ENCODE measurements around the gene LRRC52. TPM values are rescaled to one million over a fixed set of nuclear protein-coding genes. Genes with fewer than 3 reads are reported as not detected.

Gene LRRC52
- total and polyA plus RNA-seq, 8 donors: not detected

DNA sequence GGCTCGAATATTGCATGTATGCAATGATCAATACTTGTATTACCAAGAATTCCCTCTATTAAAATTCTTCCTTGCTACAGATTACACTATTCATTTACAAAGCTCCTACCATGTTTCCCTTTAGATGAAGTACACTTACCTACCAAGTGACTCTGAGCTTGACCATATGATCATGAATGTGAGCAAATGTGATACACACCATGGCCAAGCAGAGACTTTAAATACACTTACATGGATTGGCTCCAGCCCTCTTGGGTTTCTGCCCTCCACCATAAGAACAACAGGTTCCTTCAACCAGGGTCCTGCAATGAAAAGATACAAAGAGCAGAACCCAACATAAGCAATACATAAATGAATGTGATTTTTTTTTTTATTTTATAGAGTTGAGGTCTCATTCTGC, 30.0 kb downstream of the LRRC52 start:
- Histone ChIP-seq H3K4me1 (peaks cover 0 to 7% (median 0%) of the 10 kb centered on the region in 4 donors), H3K27me3 (no peaks in the 10 kb centered on the region), H3K9me3 (no peaks in the 10 kb centered on the region), H3K4me3 (no peak overlapping the region), H3K36me3 (no peaks in the 10 kb centered on the region), H3K27ac (no peak overlapping the region)
- intact Hi-C loops (cut with DNase I; ENCODE audit: low total_unique reads): no loop called here
- DNase-seq: no peak
- no peak for TF ChIP-seq POLR2AphosphoS5 (IDR thresholded peaks at IDR 0.05)
- no peak for TF ChIP-seq POLR2A (IDR thresholded peaks at IDR 0.05)
- TF ChIP-seq, protein P1, sequence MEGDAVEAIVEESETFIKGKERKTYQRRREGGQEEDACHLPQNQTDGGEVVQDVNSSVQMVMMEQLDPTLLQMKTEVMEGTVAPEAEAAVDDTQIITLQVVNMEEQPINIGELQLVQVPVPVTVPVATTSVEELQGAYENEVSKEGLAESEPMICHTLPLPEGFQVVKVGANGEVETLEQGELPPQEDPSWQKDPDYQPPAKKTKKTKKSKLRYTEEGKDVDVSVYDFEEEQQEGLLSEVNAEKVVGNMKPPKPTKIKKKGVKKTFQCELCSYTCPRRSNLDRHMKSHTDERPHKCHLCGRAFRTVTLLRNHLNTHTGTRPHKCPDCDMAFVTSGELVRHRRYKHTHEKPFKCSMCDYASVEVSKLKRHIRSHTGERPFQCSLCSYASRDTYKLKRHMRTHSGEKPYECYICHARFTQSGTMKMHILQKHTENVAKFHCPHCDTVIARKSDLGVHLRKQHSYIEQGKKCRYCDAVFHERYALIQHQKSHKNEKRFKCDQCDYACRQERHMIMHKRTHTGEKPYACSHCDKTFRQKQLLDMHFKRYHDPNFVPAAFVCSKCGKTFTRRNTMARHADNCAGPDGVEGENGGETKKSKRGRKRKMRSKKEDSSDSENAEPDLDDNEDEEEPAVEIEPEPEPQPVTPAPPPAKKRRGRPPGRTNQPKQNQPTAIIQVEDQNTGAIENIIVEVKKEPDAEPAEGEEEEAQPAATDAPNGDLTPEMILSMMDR (IDR thresholded peaks at IDR 0.05): no peak
- no peak for TF ChIP-seq EP300 (IDR thresholded peaks at IDR 0.05)
- 90 to 100% (median 97%) methylated on average over 1 of the region's 1 CpG for WGBS, 5 donors

DNA sequence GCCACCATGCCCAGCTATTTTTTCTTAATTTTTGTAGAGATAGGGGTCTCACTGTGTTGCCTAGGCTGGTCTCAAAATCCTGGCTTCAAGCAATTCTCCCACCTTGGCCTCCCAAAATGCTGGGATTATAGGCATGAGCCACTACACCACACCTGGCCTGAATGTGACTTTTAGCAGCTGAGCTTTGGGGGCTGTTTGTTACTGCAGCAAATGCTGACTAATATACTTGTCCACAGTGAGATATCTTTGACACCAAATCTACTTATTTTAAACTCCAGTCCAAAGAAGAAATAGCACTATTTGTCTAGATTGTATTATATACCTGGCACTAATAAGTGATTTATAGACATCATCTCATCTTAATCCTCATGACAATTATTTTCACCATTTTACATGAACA, 30.5 kb downstream of the LRRC52 start:
- Histone ChIP-seq H3K9me3 (no peaks in the 10 kb centered on the region), H3K27me3 (no peaks in the 10 kb centered on the region), H3K4me3 (no peak overlapping the region), H3K4me1 (peaks cover 0 to 7% (median 0%) of the 10 kb centered on the region in 4 donors), H3K27ac (no peak overlapping the region), H3K36me3 (no peaks in the 10 kb centered on the region)
- DNase-seq: no peak
- intact Hi-C loops (cut with DNase I; ENCODE audit: low total_unique reads): no loop called here
- TF ChIP-seq POLR2A (IDR thresholded peaks at IDR 0.05) (no peak), POLR2AphosphoS5 (IDR thresholded peaks at IDR 0.05) (no peak), EP300 (IDR thresholded peaks at IDR 0.05) (no peak)
- TF ChIP-seq, protein P1 (IDR thresholded peaks at IDR 0.05): no peak

- no peaks in the 10 kb centered on the region for H3K27me3 ChIP-seq
- DNase-seq: peak in 1 of 2 donors; percentile 21
- intact Hi-C loops (cut with DNase I; ENCODE audit: low total_unique reads): no loop called here
- H3K4me3 ChIP-seq: no peak overlapping the region
- H3K9me3 ChIP-seq: no peaks in the 10 kb centered on the region
- H3K4me1 ChIP-seq: peaks cover 0 to 7% (median 0%) of the 10 kb centered on the region in 4 donors
- TF ChIP-seq, protein P1 (IDR thresholded peaks at IDR 0.05): no peak
- no peak for TF ChIP-seq POLR2AphosphoS5 (IDR thresholded peaks at IDR 0.05)
- WGBS, 5 donors: 22 to 34% (median 29%) methylated on average over 4 of the region's 4 CpGs
- H3K36me3 ChIP-seq: no peaks in the 10 kb centered on the region
- no peak overlapping the region for H3K27ac ChIP-seq
These were observed 31.8 kb downstream of the LRRC52 start for GRCh38 chr1:165575468-165576099.

DNA sequence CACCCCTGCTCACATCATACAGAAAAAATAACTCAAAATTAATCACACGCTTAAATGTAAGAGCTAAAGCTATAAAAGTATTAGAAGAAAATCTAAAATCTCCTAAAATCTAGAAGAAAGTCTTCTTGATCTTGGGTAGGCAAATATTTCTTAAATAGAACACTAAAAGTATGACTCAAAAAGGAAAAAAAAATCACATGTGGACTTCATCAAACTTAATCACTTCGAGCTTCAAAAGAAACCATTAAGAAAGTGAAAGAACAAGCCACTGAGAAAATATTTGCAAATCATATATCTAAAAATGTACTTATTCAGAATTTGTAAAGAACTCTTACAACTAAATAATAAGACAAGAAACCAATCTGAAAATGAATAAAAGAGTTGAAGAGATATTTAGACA, 32.7 kb downstream of the LRRC52 start:
- no peaks in the 10 kb centered on the region for H3K9me3 ChIP-seq

More for the DNA sequence above, 32.7 kb downstream of the LRRC52 start:
- peaks cover 0 to 6% (median 0%) of the 10 kb centered on the region in 4 donors for H3K4me1 ChIP-seq
- intact Hi-C loops (cut with DNase I; ENCODE audit: low total_unique reads): no loop called here
- WGBS, 5 donors: 58 to 65% (median 61%) methylated on average over 2 of the region's 2 CpGs
- H3K27ac ChIP-seq: no peak overlapping the region
- no peak for DNase-seq
- TF ChIP-seq POLR2A (IDR thresholded peaks at IDR 0.05) (no peak), EP300 (IDR thresholded peaks at IDR 0.05) (no peak), POLR2AphosphoS5 (IDR thresholded peaks at IDR 0.05) (no peak)
- TF ChIP-seq, protein P1 (IDR thresholded peaks at IDR 0.05): no peak
- H3K4me3 ChIP-seq: no peak overlapping the region
- no peaks in the 10 kb centered on the region for H3K36me3 ChIP-seq
- H3K27me3 ChIP-seq: no peaks in the 10 kb centered on the region
